Measurements from ENCODE around the gene RREB1. TPM values are rescaled to one million over a fixed set of nuclear protein-coding genes. Genes with fewer than 3 reads are reported as not detected.

Gene RREB1
- polyA plus RNA-seq, 1 donor (not counting 4 experiments of a cell fraction or from before 2014, with no cell fraction given) = 6.1 TPM

DNA sequence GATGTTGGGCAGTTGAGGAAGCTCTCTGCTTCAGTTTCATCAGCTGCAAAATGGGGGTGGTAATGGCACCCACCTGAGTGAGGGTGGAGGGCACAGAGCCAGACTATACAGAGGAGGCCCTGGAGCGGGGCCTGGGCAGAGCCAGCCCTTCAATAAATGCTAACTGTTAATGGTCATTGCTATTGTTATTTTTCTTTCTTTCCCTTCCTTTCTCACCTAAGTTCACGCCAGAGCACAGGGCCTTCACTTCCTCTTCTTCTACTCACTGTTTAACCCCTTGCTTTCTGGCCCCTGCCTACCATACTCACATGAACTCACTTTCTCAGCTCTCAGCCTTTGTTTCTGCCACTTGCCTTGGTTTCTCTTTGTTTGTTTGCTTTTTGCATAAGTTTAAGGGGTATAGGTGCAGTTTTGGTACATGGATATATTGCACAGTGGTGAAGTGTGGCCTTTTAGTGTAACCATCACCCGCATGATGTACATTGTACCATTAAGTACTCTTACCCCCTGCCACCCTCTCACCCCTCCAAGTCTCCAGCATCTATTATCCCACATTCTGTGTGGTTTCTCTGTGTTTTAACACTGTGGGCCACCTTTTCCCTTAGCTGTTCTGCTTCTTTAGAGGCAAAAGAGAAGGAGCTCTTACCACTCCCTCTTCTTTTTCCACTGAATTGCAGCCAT lies 7.5 kb upstream of the RREB1 start:
- H3K4me3 ChIP-seq (ENCODE audit: control insufficient read depth in 2 of 3, extremely low read depth in 1 of 3, insufficient read depth in 2 of 3, low read depth in 1 of 3, low read length in 3 of 3) = no peak overlapping the region
- no peak for FAIRE-seq
- no peaks in the 10 kb centered on the region for H3K9me1 ChIP-seq (ENCODE audit: control insufficient read depth, extremely low read depth, insufficient read depth, low read length)

DNA sequence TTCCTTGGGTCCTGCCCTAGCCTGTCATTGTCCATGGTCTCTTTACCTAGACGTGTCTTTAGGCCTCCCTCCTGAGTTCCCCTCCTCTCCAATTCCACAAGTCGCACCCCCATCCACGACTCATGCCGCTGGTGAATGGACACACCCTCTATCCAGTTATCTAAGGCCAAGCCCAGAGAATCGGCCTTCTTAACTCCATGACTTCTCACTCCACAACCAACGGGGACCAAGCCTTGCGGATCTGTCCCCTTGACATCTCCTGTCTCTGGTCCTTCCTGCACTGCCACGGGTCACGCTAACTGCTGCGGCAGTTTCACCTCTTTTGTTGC lies 7.0 kb upstream of the RREB1 start:
- Histone ChIP-seq H3K79me2 (ENCODE audit: control insufficient read depth, insufficient read depth, low read length) (no peaks in the 10 kb centered on the region), H4K20me1 (ENCODE audit: control insufficient read depth, extremely low read depth, insufficient read depth, low read length) (no peaks in the 10 kb centered on the region), H2AFZ (ENCODE audit: control insufficient read depth, low read length) (no peak overlapping the region), H3K9me3 (ENCODE audit: control insufficient read depth, low read depth, low read length) (no peaks in the 10 kb centered on the region), H3K27ac (ENCODE audit: control insufficient read depth, insufficient read depth, low read length) (no peak overlapping the region), H3K36me3 (ENCODE audit: control insufficient read depth in 2 of 2, extremely low read depth in 1 of 2, insufficient read depth in 2 of 2, low read length in 2 of 2) (no peaks in the 10 kb centered on the region), H3K9me1 (ENCODE audit: control insufficient read depth, extremely low read depth, insufficient read depth, low read length) (no peaks in the 10 kb centered on the region), H3K4me2 (ENCODE audit: control insufficient read depth, extremely low read depth, insufficient read depth, low read depth, low read length) (no peak overlapping the region), H3K27me3 (ENCODE audit: control insufficient read depth, extremely low read depth, insufficient read depth, low read length) (no peaks in the 10 kb centered on the region), H3K4me1 (ENCODE audit: control insufficient read depth, extremely low read depth, insufficient read depth, low read length) (no peaks in the 10 kb centered on the region), H3K4me3 (ENCODE audit: control insufficient read depth in 2 of 3, extremely low read depth in 1 of 3, insufficient read depth in 2 of 3, low read depth in 1 of 3, low read length in 3 of 3) (no peak overlapping the region), H3K9ac (ENCODE audit: control insufficient read depth, extremely low read depth, insufficient read depth, low read length) (no peak overlapping the region)
- dilution Hi-C loops (cut with MboI; ENCODE audit: extremely low pct_ligation_motif_present, low sequenced_read_pairs) = no loop called here
- FAIRE-seq (no peak), DNase-seq (ENCODE audit: low read depth, low spot score) (no peak)
- TF ChIP-seq EZH2 (IDR thresholded peaks at IDR 0.05; ENCODE audit: low read length) = no peak
- no peak for TF ChIP-seq CTCF (optimal IDR thresholded peaks at IDR 0.05 in 1 of 3, IDR thresholded peaks at IDR 0.05 in 1 of 3, conservative IDR thresholded peaks at IDR 0.05 in 1 of 3; ENCODE audit: extremely low read depth in 1 of 3, insufficient read depth in 2 of 3, low read length in 3 of 3)

More for the DNA sequence above, 7.5 kb upstream of the RREB1 start:
- H3K9ac ChIP-seq (ENCODE audit: control insufficient read depth, extremely low read depth, insufficient read depth, low read length) = no peak overlapping the region
- no peak for TF ChIP-seq EZH2 (IDR thresholded peaks at IDR 0.05; ENCODE audit: low read length)
- no peak for TF ChIP-seq CTCF (optimal IDR thresholded peaks at IDR 0.05 in 1 of 3, IDR thresholded peaks at IDR 0.05 in 1 of 3, conservative IDR thresholded peaks at IDR 0.05 in 1 of 3; ENCODE audit: extremely low read depth in 1 of 3, insufficient read depth in 2 of 3, low read length in 3 of 3)
- H3K9me3 ChIP-seq (ENCODE audit: control insufficient read depth, low read depth, low read length) = no peaks in the 10 kb centered on the region
- no peaks in the 10 kb centered on the region for H3K4me1 ChIP-seq (ENCODE audit: control insufficient read depth, extremely low read depth, insufficient read depth, low read length)
- H2AFZ ChIP-seq (ENCODE audit: control insufficient read depth, low read length) = no peak overlapping the region
- no peak overlapping the region for H3K27ac ChIP-seq (ENCODE audit: control insufficient read depth, insufficient read depth, low read length)
- H3K36me3 ChIP-seq (ENCODE audit: control insufficient read depth in 2 of 2, extremely low read depth in 1 of 2, insufficient read depth in 2 of 2, low read length in 2 of 2) = no peaks in the 10 kb centered on the region
- no peak for DNase-seq (ENCODE audit: low read depth, low spot score)
- H3K27me3 ChIP-seq (ENCODE audit: control insufficient read depth, extremely low read depth, insufficient read depth, low read length) = no peaks in the 10 kb centered on the region
- dilution Hi-C loops (cut with MboI; ENCODE audit: extremely low pct_ligation_motif_present, low sequenced_read_pairs) = no loop called here
- no peaks in the 10 kb centered on the region for H4K20me1 ChIP-seq (ENCODE audit: control insufficient read depth, extremely low read depth, insufficient read depth, low read length)
- H3K79me2 ChIP-seq (ENCODE audit: control insufficient read depth, insufficient read depth, low read length) = no peaks in the 10 kb centered on the region
- no peak overlapping the region for H3K4me2 ChIP-seq (ENCODE audit: control insufficient read depth, extremely low read depth, insufficient read depth, low read depth, low read length)

All from keratinocyte (primary cell).